ENCODE measurements around the gene MLLT10. TPM values are rescaled to one million over a fixed set of nuclear protein-coding genes. Genes with fewer than 3 reads are reported as not detected.

The MLLT10 gene
- total and polyA plus RNA-seq, 2 of the 8 experiments (the other 6 are each of a cell fraction or from before 2014, with no cell fraction given), result 53.1 to 62.1 TPM

DNA sequence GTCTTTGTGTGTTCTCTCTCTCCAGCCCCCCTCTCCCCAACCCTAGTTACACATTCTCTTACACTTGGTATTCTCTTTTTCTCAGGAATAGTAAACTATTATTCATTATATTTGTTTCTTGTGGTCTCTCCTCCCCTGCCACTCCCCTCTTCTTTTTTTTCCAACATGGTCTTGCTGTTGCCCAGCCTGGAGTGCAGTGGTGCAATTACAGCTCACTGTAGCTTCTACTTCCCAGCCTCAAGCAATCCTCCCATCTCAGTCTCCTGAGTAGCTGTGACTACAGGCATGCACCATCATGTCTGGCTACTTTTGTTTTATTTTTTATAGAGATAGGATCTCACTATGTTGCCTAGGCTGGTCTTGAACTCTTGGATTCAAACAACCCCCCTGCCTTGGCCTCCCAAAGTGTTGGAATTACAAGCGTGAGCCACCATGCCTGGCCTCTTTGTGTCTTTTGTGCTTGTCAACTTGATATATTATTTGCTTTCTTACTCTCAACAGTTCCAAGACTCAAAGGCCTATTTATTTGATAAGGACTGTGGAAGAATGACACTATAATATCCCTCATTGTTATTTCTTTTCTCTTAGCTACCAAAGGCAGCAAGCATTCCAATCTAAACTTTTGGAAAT is 66.9 kb downstream of the MLLT10 start (continued):
- no peak for TF ChIP-seq EZH2 (IDR thresholded peaks at IDR 0.05; ENCODE audit: low read depth, low read length, severe bottlenecking)
- no peak for TF ChIP-seq SIX5 (IDR thresholded peaks at IDR 0.05; ENCODE audit: low read depth, low read length)
- no peak for TF ChIP-seq HDAC2 (IDR thresholded peaks at IDR 0.05; ENCODE audit: borderline replicate concordance in 1 of 2, low read depth in 2 of 2, low read length in 2 of 2)
- no peak for TF ChIP-seq GABPA (IDR thresholded peaks at IDR 0.05; ENCODE audit: borderline replicate concordance, insufficient read depth, low read length)
- no peak for TF ChIP-seq CBX5 (IDR thresholded peaks at IDR 0.05; ENCODE audit: low read depth, low read length)
- no peak for TF ChIP-seq CREB1 (IDR thresholded peaks at IDR 0.05)
- TF ChIP-seq CHD1 (IDR thresholded peaks at IDR 0.05; ENCODE audit: low read depth, low read length), result no peak
- TF ChIP-seq RAD21 (IDR thresholded peaks at IDR 0.05 in 1 of 2, conservative IDR thresholded peaks at IDR 0.05 in 1 of 2; ENCODE audit: low read depth in 2 of 2, low read length in 2 of 2), result no peak
